Effector memory CD4-positive, alpha-beta T cell (primary cell): ENCODE measurements around the gene UACA.

Experiments used
- DNase-seq, 3 donors: peaks; one replicate each; pipeline ENCODE4 v3.0.0-alpha.2; 2020
- H3K27ac ChIP-seq: 2 replicates; pipeline ENCODE4 v1.7.0; 2013; ENCODE audit warnings: mild to moderate bottlenecking, low read length, moderate library complexity; ENCODE audit not compliant: insufficient read depth, poor library complexity, severe bottlenecking
- H3K27me3 ChIP-seq: replicated peaks from 2 replicates; pipeline ENCODE4 v1.7.0; 2013; ENCODE audit warnings: mild to moderate bottlenecking, low read length; ENCODE audit not compliant: insufficient read depth, control insufficient read depth, poor library complexity, severe bottlenecking
- H3K36me3 ChIP-seq: 2 replicates; pipeline ENCODE4 v1.7.0; 2013; ENCODE audit warnings: mild to moderate bottlenecking, low read length, moderate library complexity; ENCODE audit not compliant: control insufficient read depth, insufficient read depth
- H3K4me1 ChIP-seq: 2 replicates; pipeline ENCODE4 v1.7.0; 2013; ENCODE audit warnings: low read length, mild to moderate bottlenecking; ENCODE audit not compliant: control insufficient read depth, insufficient read depth, poor library complexity, severe bottlenecking
- H3K4me3 ChIP-seq: 2 replicates; pipeline ENCODE4 v1.7.0; 2013; ENCODE audit warnings: low read length, low read depth, mild to moderate bottlenecking; ENCODE audit not compliant: insufficient read depth, poor library complexity, severe bottlenecking
- H3K9me3 ChIP-seq: 2 replicates; pipeline ENCODE4 v1.7.0; 2013; ENCODE audit warnings: mild to moderate bottlenecking, low read length, moderate library complexity; ENCODE audit not compliant: control insufficient read depth

Gene UACA

GRCh38 chr15:70783610-70784022 is 20.3 kb upstream of the UACA start:
- no peak for DNase-seq
- H3K4me3 ChIP-seq, result no peak overlapping the region
- H3K4me1 ChIP-seq, result no peaks in the 10 kb centered on the region
- H3K9me3 ChIP-seq, result no peaks in the 10 kb centered on the region
- H3K36me3 ChIP-seq, result no peaks in the 10 kb centered on the region
- no peak overlapping the region for H3K27ac ChIP-seq
- H3K27me3 ChIP-seq, result no peaks in the 10 kb centered on the region

GRCh38 chr15:70783041-70783440 is 19.7 kb upstream of the UACA start:
- H3K27me3 ChIP-seq, result no peaks in the 10 kb centered on the region
- H3K4me1 ChIP-seq, result no peaks in the 10 kb centered on the region
- H3K9me3 ChIP-seq, result no peaks in the 10 kb centered on the region
- no peaks in the 10 kb centered on the region for H3K36me3 ChIP-seq
- H3K4me3 ChIP-seq, result no peak overlapping the region
- no peak overlapping the region for H3K27ac ChIP-seq
- DNase-seq, result no peak

- H3K4me3 ChIP-seq, result no peak overlapping the region
- no peaks in the 10 kb centered on the region for H3K9me3 ChIP-seq
- H3K27me3 ChIP-seq, result no peaks in the 10 kb centered on the region
- H3K27ac ChIP-seq, result no peak overlapping the region
- DNase-seq, result no peak
- H3K36me3 ChIP-seq, result no peaks in the 10 kb centered on the region
- no peaks in the 10 kb centered on the region for H3K4me1 ChIP-seq
Observed at GRCh38 chr15:70781236-70781635, 17.9 kb upstream of the UACA start.

- Histone ChIP-seq H3K4me1 (no peaks in the 10 kb centered on the region), H3K4me3 (no peak overlapping the region), H3K36me3 (no peaks in the 10 kb centered on the region), H3K9me3 (no peaks in the 10 kb centered on the region), H3K27me3 (no peaks in the 10 kb centered on the region), H3K27ac (no peak overlapping the region)
- DNase-seq, result no peak
Observed at GRCh38 chr15:70778258-70779076, 15.1 kb upstream of the UACA start.

- no peak for DNase-seq
- Histone ChIP-seq H3K4me1 (no peaks in the 10 kb centered on the region), H3K27ac (no peak overlapping the region)
Observed at GRCh38 chr15:70777170-70777926, 14.0 kb upstream of the UACA start.

GRCh38 chr15:70775160-70775559 is 11.8 kb upstream of the UACA start:
- DNase-seq, result no peak
- H3K27ac ChIP-seq, result no peak overlapping the region
- H3K4me3 ChIP-seq, result no peak overlapping the region
- H3K9me3 ChIP-seq, result no peaks in the 10 kb centered on the region
- H3K36me3 ChIP-seq, result no peaks in the 10 kb centered on the region
- H3K27me3 ChIP-seq, result no peaks in the 10 kb centered on the region
- no peaks in the 10 kb centered on the region for H3K4me1 ChIP-seq

More at GRCh38 chr15:70777170-70777926, 14.0 kb upstream of the UACA start:
- Histone ChIP-seq H3K27me3 (no peaks in the 10 kb centered on the region), H3K9me3 (no peaks in the 10 kb centered on the region), H3K36me3 (no peaks in the 10 kb centered on the region), H3K4me3 (no peak overlapping the region)

GRCh38 chr15:70772402-70772801 is 9.0 kb upstream of the UACA start:
- H3K4me1 ChIP-seq, result no peaks in the 10 kb centered on the region
- no peak for DNase-seq
- H3K36me3 ChIP-seq, result no peaks in the 10 kb centered on the region
- H3K27me3 ChIP-seq, result no peaks in the 10 kb centered on the region
- no peak overlapping the region for H3K27ac ChIP-seq
- H3K4me3 ChIP-seq, result no peak overlapping the region
- H3K9me3 ChIP-seq, result no peaks in the 10 kb centered on the region

- H3K4me3 ChIP-seq, result no peak overlapping the region
- no peak overlapping the region for H3K27ac ChIP-seq
- H3K4me1 ChIP-seq, result no peaks in the 10 kb centered on the region
- no peaks in the 10 kb centered on the region for H3K9me3 ChIP-seq
- H3K36me3 ChIP-seq, result no peaks in the 10 kb centered on the region
- no peak for DNase-seq
- no peaks in the 10 kb centered on the region for H3K27me3 ChIP-seq
Observed at GRCh38 chr15:70770863-70771262, 7.5 kb upstream of the UACA start.

GRCh38 chr15:70768257-70768883 is 5.0 kb upstream of the UACA start:
- H3K36me3 ChIP-seq, result no peaks in the 10 kb centered on the region
- H3K4me3 ChIP-seq, result no peak overlapping the region
- H3K27me3 ChIP-seq, result peaks cover 6% of the 10 kb centered on the region
- H3K9me3 ChIP-seq, result no peaks in the 10 kb centered on the region
- H3K4me1 ChIP-seq, result peaks cover 7% of the 10 kb centered on the region
- H3K27ac ChIP-seq, result no peak overlapping the region
- no peak for DNase-seq

GRCh38 chr15:70767667-70768066 is 4.3 kb upstream of the UACA start:
- H3K4me1 ChIP-seq, result peaks cover 14% of the 10 kb centered on the region
- H3K27ac ChIP-seq, result no peak overlapping the region
- no peak for DNase-seq
- H3K27me3 ChIP-seq, result peaks cover 13% of the 10 kb centered on the region
- H3K4me3 ChIP-seq, result no peak overlapping the region
- H3K9me3 ChIP-seq, result no peaks in the 10 kb centered on the region
- no peaks in the 10 kb centered on the region for H3K36me3 ChIP-seq
